Karpas-422 (cell line): ENCODE results near the gene CCDC78. TPM values are rescaled to one million over a fixed set of nuclear protein-coding genes. Genes with fewer than 3 reads are reported as not detected.
"Not testable (repeated sequence)": the region's sequence is repeated elsewhere in the genome, so short reads cannot be mapped to it uniquely, and the experiment has no call there.

Experiments used
- DNase-seq: peaks from one replicate; pipeline ENCODE4 v3.0.0-alpha.2; 2015
- H2AFZ ChIP-seq: fragments of 200-600 bp; sonication (generic); 2 replicates; pipeline ENCODE4 v1.6.1; 2014; ENCODE audit warnings: antibody characterized with exemption, low read length, mixed read lengths
- H3K27ac ChIP-seq: fragments of 200-600 bp; sonication (generic); 2 replicates; pipeline ENCODE4 v1.5.1; 2014; ENCODE audit warnings: mild to moderate bottlenecking, low read length, moderate library complexity
- H3K27me3 ChIP-seq: fragments of 200-600 bp; sonication (generic); 2 replicates; pipeline ENCODE4 v1.6.1; 2014; ENCODE audit warnings: low read length, mixed read lengths
- H3K36me3 ChIP-seq: fragments of 200-600 bp; sonication (generic); 2 replicates; pipeline ENCODE4 v1.6.1; 2014; ENCODE audit warnings: low read length, mixed read lengths; ENCODE audit not compliant: insufficient read depth
- H3K4me1 ChIP-seq: fragments of 200-600 bp; sonication (generic); 2 replicates; pipeline ENCODE4 v1.6.1; 2014; ENCODE audit warnings: mild to moderate bottlenecking, low read length, mixed read lengths
- H3K4me2 ChIP-seq: fragments of 200-600 bp; sonication (generic); 2 replicates; pipeline ENCODE4 v1.6.1; 2014; ENCODE audit warnings: low read length, low read depth, mild to moderate bottlenecking; ENCODE audit not compliant: poor library complexity, severe bottlenecking
- H3K4me3 ChIP-seq: fragments of 200-600 bp; sonication (generic); 2 replicates; pipeline ENCODE4 v1.5.1; 2014; ENCODE audit warnings: mild to moderate bottlenecking, antibody characterized with exemption, low read length, mixed read lengths
- H3K79me2 ChIP-seq: fragments of 200-600 bp; sonication (generic); 2 replicates; pipeline ENCODE4 v1.6.1; 2014; ENCODE audit warnings: mild to moderate bottlenecking, low read length, mixed read lengths
- H3K9ac ChIP-seq: fragments of 200-600 bp; sonication (generic); 2 replicates; pipeline ENCODE4 v1.6.0; 2014; ENCODE audit warnings: low read length
- H3K9me2 ChIP-seq: fragments of 200-600 bp; sonication (generic), shearing (Covaris generic); replicated peaks from 2 replicates; pipeline ENCODE4 v1.6.0; 2014; ENCODE audit warnings: mild to moderate bottlenecking, low read length, moderate library complexity; ENCODE audit not compliant: insufficient read depth
- H3K9me3 ChIP-seq: fragments of 300-700, 200-600 bp; sonication (generic); 2 replicates; pipeline ENCODE4 v1.6.1; 2014; ENCODE audit warnings: low read length, mixed read lengths
- H4K20me1 ChIP-seq: fragments of 200-600 bp; sonication (generic); 2 replicates; pipeline ENCODE4 v1.6.1; 2014; ENCODE audit warnings: mild to moderate bottlenecking, antibody characterized with exemption, low read length, low read depth; ENCODE audit not compliant: insufficient read depth
- total RNA-seq: library from RNA; depleted of rRNA; stranded (reverse); fragments of >200 nt; shearing (Covaris generic); gene quantifications from 2 replicates; pipeline ENCODE4 v1.2.3, GENCODE V29; 2014; ENCODE audit warnings: low replicate concordance

CCDC78 gene
- total RNA-seq, 1 experiment from 2014 or later = 29.4 TPM

DNA sequence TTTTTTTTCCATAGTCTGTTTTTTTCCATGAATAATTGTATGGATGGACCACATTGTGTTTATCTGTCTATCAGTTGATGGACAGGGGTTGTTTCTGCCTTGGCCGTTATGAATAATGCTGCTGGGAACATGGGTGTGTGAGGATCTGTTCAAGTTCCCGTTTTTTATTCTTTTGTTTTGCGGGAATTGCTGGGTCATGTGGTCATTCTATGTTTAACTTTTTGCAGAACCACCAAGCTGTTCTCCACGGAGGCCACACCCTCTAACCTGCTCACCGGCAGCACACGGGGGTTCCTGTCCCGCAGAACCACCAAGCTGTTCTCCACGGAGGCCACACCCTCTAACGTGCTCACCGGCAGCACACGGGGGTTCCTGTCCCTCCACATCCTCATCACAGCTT lies 28.4 kb upstream of the CCDC78 start:
- Histone ChIP-seq H3K9ac (no peak overlapping the region), H3K79me2 (no peaks in the 10 kb centered on the region), H3K4me2 (no peak overlapping the region), H2AFZ (no peak overlapping the region), H3K27ac (no peak overlapping the region), H4K20me1 (no peaks in the 10 kb centered on the region), H3K4me1 (no peaks in the 10 kb centered on the region), H3K4me3 (no peak overlapping the region), H3K9me2 (no peaks in the 10 kb centered on the region), H3K36me3 (no peaks in the 10 kb centered on the region), H3K27me3 (no peaks in the 10 kb centered on the region), H3K9me3 (no peaks in the 10 kb centered on the region)
- no peak for DNase-seq

DNA sequence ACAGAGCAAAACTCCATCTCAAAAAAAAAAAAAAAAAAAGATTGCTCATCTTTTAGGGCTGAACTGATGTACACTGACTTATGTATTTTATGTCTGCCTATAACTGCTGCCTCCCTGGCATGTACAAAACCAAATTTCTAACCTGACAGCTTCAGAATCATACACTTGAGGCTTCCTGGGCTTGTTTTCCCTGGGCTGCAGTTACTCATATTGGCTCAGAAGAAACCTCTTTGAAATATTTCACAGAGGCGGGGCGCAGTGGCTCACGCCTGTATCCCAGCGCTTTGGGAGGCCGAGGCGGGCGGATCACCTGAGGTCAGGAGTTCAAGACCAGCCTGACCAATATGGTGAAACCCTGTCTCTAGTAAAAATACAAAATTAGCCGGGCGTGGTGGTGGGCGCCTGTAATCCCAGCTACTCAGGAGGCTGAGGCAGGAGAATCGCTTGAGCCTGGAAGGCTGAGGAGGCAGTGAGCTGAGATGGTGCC lies 27.9 kb upstream of the CCDC78 start:
- not testable (repeated sequence) for H3K4me1 ChIP-seq, H3K9ac ChIP-seq, H3K4me2 ChIP-seq

DNA sequence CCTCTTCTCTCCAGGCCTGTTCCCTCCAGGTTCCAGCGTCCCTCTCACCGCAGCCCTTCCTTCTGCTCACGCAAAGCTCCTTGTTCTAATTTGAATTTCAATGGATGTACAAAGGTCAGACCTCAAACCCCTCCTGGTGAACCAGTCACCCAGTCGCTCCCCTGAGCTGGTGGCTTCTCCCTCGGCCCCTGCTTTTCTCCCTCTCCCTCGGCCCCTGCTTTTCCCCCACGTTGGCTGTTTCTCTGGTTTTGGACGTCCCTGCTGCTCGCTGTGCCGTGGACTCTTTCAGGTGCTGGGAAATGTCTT lies 25.7 kb upstream of the CCDC78 start:
- H4K20me1 ChIP-seq = no peaks in the 10 kb centered on the region
- H3K4me1 ChIP-seq = no peaks in the 10 kb centered on the region
- no peaks in the 10 kb centered on the region for H3K79me2 ChIP-seq
- no peaks in the 10 kb centered on the region for H3K36me3 ChIP-seq
- H3K4me2 ChIP-seq = no peak overlapping the region
- H3K4me3 ChIP-seq = no peak overlapping the region
- no peaks in the 10 kb centered on the region for H3K9me2 ChIP-seq
- DNase-seq = no peak
- H3K9me3 ChIP-seq = no peaks in the 10 kb centered on the region
- H2AFZ ChIP-seq = no peak overlapping the region
- no peak overlapping the region for H3K27ac ChIP-seq
- H3K27me3 ChIP-seq = no peaks in the 10 kb centered on the region
- no peak overlapping the region for H3K9ac ChIP-seq

More for the DNA sequence above, 27.9 kb upstream of the CCDC78 start:
- H3K36me3 ChIP-seq, H3K79me2 ChIP-seq, H2AFZ ChIP-seq, H3K4me3 ChIP-seq, H4K20me1 ChIP-seq, H3K27ac ChIP-seq, H3K27me3 ChIP-seq, DNase-seq, H3K9me3 ChIP-seq, H3K9me2 ChIP-seq: not testable (repeated sequence)

DNA sequence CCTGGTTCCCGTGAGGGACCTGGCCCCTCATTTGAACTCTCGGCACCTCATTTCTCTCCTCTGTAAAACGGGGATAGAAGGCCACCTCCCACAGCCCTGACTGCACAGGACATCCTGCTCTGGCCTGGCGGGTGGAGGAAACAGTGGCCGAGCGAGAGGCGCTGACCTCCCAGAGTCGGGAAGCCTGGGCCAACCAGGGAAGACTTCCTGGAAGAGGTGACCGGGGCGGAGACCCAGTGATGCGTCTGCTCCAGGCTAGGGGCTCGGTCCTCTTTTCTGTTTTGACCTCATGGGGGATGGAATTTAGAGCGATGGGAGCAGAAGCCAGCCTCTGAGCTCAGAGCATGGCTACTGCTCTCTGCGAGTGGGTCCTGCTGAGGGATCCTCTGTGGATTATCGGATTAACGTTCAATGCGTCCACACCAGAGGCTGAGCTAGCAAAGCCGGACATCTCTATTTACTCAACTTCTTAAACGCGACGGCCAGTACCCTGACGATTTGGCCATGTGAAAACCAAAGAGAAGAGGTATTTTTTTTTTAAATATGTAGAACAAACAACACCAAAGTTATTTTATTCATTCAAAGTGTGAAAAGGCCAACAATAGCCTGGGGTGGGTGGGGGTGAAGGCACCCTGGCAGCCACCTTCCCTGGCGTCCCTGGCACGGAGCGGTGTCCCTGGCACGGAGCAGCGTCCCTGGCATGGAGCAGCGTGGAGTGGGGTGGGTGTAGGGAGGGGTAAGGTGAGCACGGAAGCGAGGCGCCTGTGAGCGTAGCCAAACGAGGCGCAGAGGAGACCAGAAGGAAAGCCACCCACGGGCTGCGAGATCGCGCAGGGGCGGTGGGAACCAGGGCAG lies 25.1 kb upstream of the CCDC78 start:
- Histone ChIP-seq H3K9me3 (no peaks in the 10 kb centered on the region), H3K27me3 (no peaks in the 10 kb centered on the region), H3K4me2 (no peak overlapping the region), H3K79me2 (no peaks in the 10 kb centered on the region), H3K9ac (no peak overlapping the region), H3K27ac (no peak overlapping the region), H3K36me3 (no peaks in the 10 kb centered on the region), H4K20me1 (no peaks in the 10 kb centered on the region), H2AFZ (no peak overlapping the region), H3K9me2 (no peaks in the 10 kb centered on the region), H3K4me1 (no peaks in the 10 kb centered on the region), H3K4me3 (no peak overlapping the region)
- no peak for DNase-seq

DNA sequence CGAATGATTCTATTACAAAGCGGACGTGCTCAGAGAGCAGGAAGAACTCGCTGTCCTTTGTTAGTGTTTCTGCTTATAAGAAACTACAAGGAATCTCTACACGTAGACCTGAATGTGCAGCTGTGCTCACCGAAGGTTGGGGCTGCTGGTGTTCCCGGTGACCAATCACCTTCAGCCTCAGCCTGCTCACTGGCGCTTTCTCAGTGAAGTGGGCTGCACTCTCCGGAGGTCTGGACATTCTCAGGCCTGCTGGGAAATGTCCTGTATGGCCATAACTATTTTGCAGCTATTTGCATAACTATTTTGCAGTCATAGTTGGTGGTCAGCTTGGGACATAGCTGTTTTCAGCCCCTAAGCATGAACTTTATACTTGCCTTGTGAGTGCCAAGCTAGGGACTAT lies 24.2 kb upstream of the CCDC78 start:
- Histone ChIP-seq H4K20me1 (no peaks in the 10 kb centered on the region), H3K4me3 (no peak overlapping the region), H3K9me3 (no peaks in the 10 kb centered on the region), H3K9ac (no peak overlapping the region), H3K4me2 (no peak overlapping the region), H3K27ac (no peak overlapping the region), H3K27me3 (no peaks in the 10 kb centered on the region), H3K4me1 (no peaks in the 10 kb centered on the region), H3K79me2 (no peaks in the 10 kb centered on the region), H3K36me3 (no peaks in the 10 kb centered on the region), H3K9me2 (no peaks in the 10 kb centered on the region), H2AFZ (no peak overlapping the region)
- DNase-seq = no peak

DNA sequence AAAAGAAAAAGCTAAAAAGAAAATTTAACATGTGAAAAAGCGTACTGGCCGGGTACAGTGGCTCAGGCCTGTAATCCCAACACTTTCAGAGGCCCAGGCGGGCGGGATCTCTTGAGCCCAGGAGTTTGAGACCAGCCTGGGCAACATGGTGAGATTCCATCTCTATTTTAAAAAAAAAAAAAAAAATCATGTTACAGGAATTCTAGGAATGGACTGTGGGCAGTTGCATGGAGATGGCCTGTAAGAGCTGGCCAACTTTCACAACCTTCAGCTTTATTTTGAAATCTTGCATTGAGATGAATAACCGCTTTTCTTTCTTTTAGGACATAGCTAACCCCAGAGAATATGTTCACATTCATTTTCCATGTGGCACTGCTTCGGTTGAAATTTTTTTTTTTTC lies 22.8 kb upstream of the CCDC78 start:
- Histone ChIP-seq H3K9ac (no peak overlapping the region), H3K4me1 (no peaks in the 10 kb centered on the region), H3K27me3 (no peaks in the 10 kb centered on the region), H3K27ac (no peak overlapping the region), H3K9me2 (no peaks in the 10 kb centered on the region), H3K36me3 (no peaks in the 10 kb centered on the region), H3K9me3 (no peaks in the 10 kb centered on the region), H3K4me2 (no peak overlapping the region), H3K79me2 (no peaks in the 10 kb centered on the region), H2AFZ (no peak overlapping the region), H4K20me1 (no peaks in the 10 kb centered on the region), H3K4me3 (no peak overlapping the region)
- no peak for DNase-seq

DNA sequence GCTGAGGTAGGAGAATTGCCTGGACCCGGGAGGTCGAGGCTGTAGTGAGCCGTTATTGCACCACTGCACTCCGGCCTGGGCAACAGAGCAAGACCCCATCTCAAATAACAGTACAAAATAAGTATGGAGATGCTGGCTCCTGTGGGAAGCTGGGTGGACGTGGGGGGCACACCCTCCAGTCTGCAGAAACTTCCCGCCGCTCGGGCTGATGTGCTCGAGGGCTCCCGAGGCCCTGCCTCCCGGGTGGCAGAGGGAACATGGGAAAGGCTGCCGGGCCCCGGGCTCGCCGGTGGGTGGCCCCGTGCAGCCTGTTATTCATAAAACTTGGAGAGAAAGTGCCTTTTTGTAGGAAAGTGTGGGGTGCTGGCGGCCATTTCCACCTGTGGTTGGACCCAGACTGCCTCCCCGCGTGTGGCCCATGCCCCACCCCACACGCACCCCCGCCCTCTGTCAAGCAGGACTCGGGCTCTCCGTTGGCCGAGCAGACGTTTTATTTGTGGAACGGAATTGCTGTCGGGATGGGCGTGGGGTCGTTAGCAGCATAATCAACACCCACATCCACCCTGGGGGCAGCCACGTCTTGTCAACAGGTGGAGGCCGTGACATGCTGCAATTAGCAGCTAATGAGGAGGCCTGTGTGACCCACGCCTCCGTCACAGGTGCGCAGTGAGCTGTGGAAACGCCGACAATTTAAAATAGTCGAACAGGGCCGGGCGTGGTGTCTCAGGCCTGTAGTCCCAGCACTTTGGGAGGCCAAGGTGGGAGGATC lies 21.9 kb upstream of the CCDC78 start:
- Histone ChIP-seq H3K36me3 (no peaks in the 10 kb centered on the region), H3K9me2 (no peaks in the 10 kb centered on the region), H3K9me3 (no peaks in the 10 kb centered on the region), H3K4me2 (no peak overlapping the region), H3K9ac (no peak overlapping the region), H3K27me3 (no peaks in the 10 kb centered on the region), H3K79me2 (no peaks in the 10 kb centered on the region), H3K27ac (no peak overlapping the region), H3K4me1 (no peaks in the 10 kb centered on the region), H3K4me3 (no peak overlapping the region), H4K20me1 (no peaks in the 10 kb centered on the region), H2AFZ (no peak overlapping the region)
- DNase-seq = no peak

DNA sequence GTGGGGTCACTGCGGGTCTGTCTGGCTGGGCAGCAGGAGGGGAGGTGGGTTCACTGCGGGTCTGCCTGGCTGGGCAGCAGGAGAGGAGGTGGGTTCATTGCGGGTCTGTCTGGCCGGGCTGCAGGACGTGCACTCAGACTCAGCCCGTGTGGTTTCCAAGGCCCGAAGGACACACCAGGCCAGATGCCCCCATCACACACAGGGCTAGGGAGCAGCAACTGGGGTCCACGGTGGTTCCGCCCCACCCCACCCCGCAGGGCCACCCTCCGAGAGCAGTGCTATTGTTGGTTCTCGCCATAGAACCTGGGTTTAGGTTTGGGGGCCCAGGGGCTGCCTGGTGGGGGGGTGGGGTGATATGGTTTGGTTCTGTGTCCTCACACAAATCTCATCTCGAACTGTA lies 20.4 kb upstream of the CCDC78 start:
- Histone ChIP-seq H3K79me2 (no peaks in the 10 kb centered on the region), H2AFZ (no peak overlapping the region), H3K36me3 (no peaks in the 10 kb centered on the region), H4K20me1 (no peaks in the 10 kb centered on the region), H3K9ac (no peak overlapping the region), H3K27me3 (no peaks in the 10 kb centered on the region), H3K9me3 (no peaks in the 10 kb centered on the region), H3K9me2 (no peaks in the 10 kb centered on the region), H3K4me1 (no peaks in the 10 kb centered on the region; the same call in 1 of the 2 replicates), H3K4me3 (no peak overlapping the region), H3K4me2 (no peak overlapping the region), H3K27ac (no peak overlapping the region)
- no peak for DNase-seq
